K562 treated with DMSO at 1 percent for 4 hours (cell line): ENCODE results near the gene BMP7. TPM values are rescaled to one million over a fixed set of nuclear protein-coding genes. Genes with fewer than 3 reads are reported as not detected.

Experiments used
- total RNA-seq: library from RNA; unstranded; fragments of 300-600 nt; gene quantifications from 2 replicates; pipeline ENCODE4 v1.2.3, GENCODE V29; 2022; ENCODE audit not compliant: insufficient read depth

Gene BMP7
- not detected in 2 replicates for total RNA-seq

GRCh38 chr20:57266291-57267157 lies at the start of gene BMP7:
BMP7 (minus strand) TSS chr20:57266641; CDS start chr20:57266122, 519 bp downstream.

Other genes starting within 250 kb of the BMP7 start
- gene SPO11, start 63.2 kb upstream of the BMP7 start, total RNA-seq, result not detected in 2 replicates
- 34.3 and 37.9 TPM in 2 replicates for gene RAE1, start 84.6 kb upstream of the BMP7 start, total RNA-seq
- 88.2 and 112 TPM in 2 replicates for gene RBM38, start 124.8 kb upstream of the BMP7 start, total RNA-seq